NCI-H2107 (cell line): ENCODE measurements around the gene SSRP1.

Experiments
- DNase-seq: peaks from one replicate; lab custom pipeline; 2025; lab: John Stamatoyannopoulos, UW

SSRP1 gene

GRCh38 chr11:57359396-57359795 is 23.7 kb upstream of the SSRP1 start:
- no peak for DNase-seq

- DNase-seq: no peak
These were observed 23.3 kb upstream of the SSRP1 start for GRCh38 chr11:57358991-57359390.

- no peak for DNase-seq
These were observed 22.9 kb upstream of the SSRP1 start for GRCh38 chr11:57358543-57358961.

- DNase-seq: no peak
These were observed 22.2 kb upstream of the SSRP1 start for GRCh38 chr11:57357856-57358255.

GRCh38 chr11:57357310-57357709 is 21.6 kb upstream of the SSRP1 start:
- DNase-seq: no peak

GRCh38 chr11:57356268-57356667 is 20.6 kb upstream of the SSRP1 start:
- no peak for DNase-seq

- DNase-seq: no peak
These were observed 19.0 kb upstream of the SSRP1 start for GRCh38 chr11:57354699-57355098.

- DNase-seq: no peak
These were observed 18.2 kb upstream of the SSRP1 start for GRCh38 chr11:57353852-57354251.

GRCh38 chr11:57353446-57353845 is 17.8 kb upstream of the SSRP1 start:
- DNase-seq: no peak

- DNase-seq: no peak
These were observed 17.3 kb upstream of the SSRP1 start for GRCh38 chr11:57353036-57353435.

- DNase-seq: no peak
These were observed 14.0 kb upstream of the SSRP1 start for GRCh38 chr11:57349491-57350274.

GRCh38 chr11:57348636-57349313 is 13.1 kb upstream of the SSRP1 start:
- DNase-seq: no peak

- no peak for DNase-seq
These were observed 12.4 kb upstream of the SSRP1 start for GRCh38 chr11:57348052-57348451.

- no peak for DNase-seq
These were observed 11.6 kb upstream of the SSRP1 start for GRCh38 chr11:57347336-57347735.

GRCh38 chr11:57345555-57346211 is 10.0 kb upstream of the SSRP1 start:
- peak; percentile 64 for DNase-seq

GRCh38 chr11:57344826-57345225 is 9.1 kb upstream of the SSRP1 start:
- no peak for DNase-seq

GRCh38 chr11:57343825-57344224 is 8.1 kb upstream of the SSRP1 start:
- no peak for DNase-seq

- no peak for DNase-seq
These were observed 7.0 kb upstream of the SSRP1 start for GRCh38 chr11:57342702-57343101.

GRCh38 chr11:57341250-57341808 is 5.6 kb upstream of the SSRP1 start:
- DNase-seq: no peak

GRCh38 chr11:57340039-57340615 is 4.4 kb upstream of the SSRP1 start:
- no peak for DNase-seq

GRCh38 chr11:57339328-57339727 is 3.6 kb upstream of the SSRP1 start:
- DNase-seq: no peak

GRCh38 chr11:57338142-57338541 is 2.5 kb upstream of the SSRP1 start, which contains the start of gene P2RX3:
Gene P2RX3 (plus strand): TSS chr11:57338352. CDS start chr11:57338551, 199 bp downstream.
- no peak for DNase-seq
